ENCODE data around the gene DOCK10.

The DOCK10 gene

GRCh38 chr2:224716921-224717320 lies 325.3 kb downstream of the DOCK10 start:
- Histone ChIP-seq H3K27me3 (no peaks in the 10 kb centered on the region), H3K27ac (no peak overlapping the region), H3K4me1 (ENCODE audit: control insufficient read depth in 1 of 2, insufficient read depth in 1 of 2, low read depth in 1 of 2, low read length in 1 of 2) (no peaks in the 10 kb centered on the region), H3K9me3 (no peaks in the 10 kb centered on the region), H3K36me3 (no peaks in the 10 kb centered on the region), H3K4me3 (ENCODE audit: low read depth in 1 of 2, low read length in 1 of 2) (no peak overlapping the region)
- TF ChIP-seq, protein P1, sequence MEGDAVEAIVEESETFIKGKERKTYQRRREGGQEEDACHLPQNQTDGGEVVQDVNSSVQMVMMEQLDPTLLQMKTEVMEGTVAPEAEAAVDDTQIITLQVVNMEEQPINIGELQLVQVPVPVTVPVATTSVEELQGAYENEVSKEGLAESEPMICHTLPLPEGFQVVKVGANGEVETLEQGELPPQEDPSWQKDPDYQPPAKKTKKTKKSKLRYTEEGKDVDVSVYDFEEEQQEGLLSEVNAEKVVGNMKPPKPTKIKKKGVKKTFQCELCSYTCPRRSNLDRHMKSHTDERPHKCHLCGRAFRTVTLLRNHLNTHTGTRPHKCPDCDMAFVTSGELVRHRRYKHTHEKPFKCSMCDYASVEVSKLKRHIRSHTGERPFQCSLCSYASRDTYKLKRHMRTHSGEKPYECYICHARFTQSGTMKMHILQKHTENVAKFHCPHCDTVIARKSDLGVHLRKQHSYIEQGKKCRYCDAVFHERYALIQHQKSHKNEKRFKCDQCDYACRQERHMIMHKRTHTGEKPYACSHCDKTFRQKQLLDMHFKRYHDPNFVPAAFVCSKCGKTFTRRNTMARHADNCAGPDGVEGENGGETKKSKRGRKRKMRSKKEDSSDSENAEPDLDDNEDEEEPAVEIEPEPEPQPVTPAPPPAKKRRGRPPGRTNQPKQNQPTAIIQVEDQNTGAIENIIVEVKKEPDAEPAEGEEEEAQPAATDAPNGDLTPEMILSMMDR (IDR thresholded peaks at IDR 0.05): no peak

GRCh38 chr2:224716201-224716600 lies 326.1 kb downstream of the DOCK10 start, which contains the start of gene CCDC195:
CCDC195 (minus strand) TSS chr2:224716365; CDS start chr2:224716365, 0 bp downstream.
- no peaks in the 10 kb centered on the region for H3K9me3 ChIP-seq
- no peaks in the 10 kb centered on the region for H3K27me3 ChIP-seq
- no peaks in the 10 kb centered on the region for H3K36me3 ChIP-seq
- H3K4me1 ChIP-seq (ENCODE audit: control insufficient read depth in 1 of 2, insufficient read depth in 1 of 2, low read depth in 1 of 2, low read length in 1 of 2): no peaks in the 10 kb centered on the region
- no peak within 1 kb of the TSS for H3K4me3 ChIP-seq (ENCODE audit: low read depth in 1 of 2, low read length in 1 of 2)
- H3K27ac ChIP-seq: no peak within 1 kb of the TSS
- TF ChIP-seq, protein P1 (IDR thresholded peaks at IDR 0.05): no peak

Data from neutrophil (primary cell).